Chondrocyte (in vitro differentiated cells): ENCODE results near the gene PSD4. TPM values are rescaled to one million over a fixed set of nuclear protein-coding genes. Genes with fewer than 3 reads are reported as not detected.

ENCODE experiments used
- DNase-seq: peaks from one replicate; pipeline ENCODE4 v3.0.0; 2021; ENCODE audit warnings: mixed read lengths, low spot score
- H3K27ac Mint-ChIP-seq: one replicate; pipeline ENCODE4 v1.8.0; 2021; ENCODE audit warnings: mild to moderate bottlenecking, moderate library complexity, mixed read lengths; ENCODE audit not compliant: unreplicated experiment
- H3K27me3 Mint-ChIP-seq: 2 replicates; pipeline ENCODE4 v1.8.0; 2021; ENCODE audit warnings: low read depth, mixed read lengths
- H3K36me3 Mint-ChIP-seq: 2 replicates; pipeline ENCODE4 v1.8.0; 2021; ENCODE audit warnings: low read depth, mixed read lengths
- H3K4me1 Mint-ChIP-seq: 2 replicates; pipeline ENCODE4 v1.8.0; 2021; ENCODE audit warnings: low read depth, mild to moderate bottlenecking, mixed read lengths
- H3K4me3 Mint-ChIP-seq: one replicate; pipeline ENCODE4 v1.8.0; 2021; ENCODE audit warnings: mild to moderate bottlenecking, moderate library complexity, mixed read lengths; ENCODE audit not compliant: unreplicated experiment
- H3K9me3 Mint-ChIP-seq: 2 replicates; pipeline ENCODE4 v1.8.0; 2021; ENCODE audit warnings: low read depth, mixed read lengths
- CTCF ChIP-seq: fragments of 200-600 bp; sonication (generic); IDR thresholded peaks from 2 replicates; pipeline ENCODE4 v1.5.0; 2021; ENCODE audit warnings: antibody characterized with exemption, mild to moderate bottlenecking, moderate library complexity
- total RNA-seq: library from RNA; stranded (reverse); gene quantifications from 3 replicates; pipeline ENCODE4 v1.2.1, GENCODE V29; 2021

PSD4 gene
- total RNA-seq, 1 donor from 2014 or later: 5.5 TPM

GRCh38 chr2:113203901-113204519 lies 30.2 kb downstream of the PSD4 start:
- Mint-ChIP-seq H3K36me3 (no peaks in the 10 kb centered on the region), H3K27ac (peak overlapping the region; percentile 17), H3K9me3 (no peaks in the 10 kb centered on the region), H3K4me1 (peaks cover 24% of the 10 kb centered on the region), H3K27me3 (no peaks in the 10 kb centered on the region), H3K4me3 (no peak overlapping the region)
- no peak for DNase-seq
- peak; percentile 94 for TF ChIP-seq CTCF

- TF ChIP-seq CTCF: no peak
- Mint-ChIP-seq H3K4me3 (no peak overlapping the region), H3K4me1 (peaks cover 33% of the 10 kb centered on the region), H3K36me3 (no peaks in the 10 kb centered on the region), H3K9me3 (no peaks in the 10 kb centered on the region), H3K27ac (no peak overlapping the region), H3K27me3 (no peaks in the 10 kb centered on the region)
- DNase-seq: no peak
Measured at GRCh38 chr2:113206251-113206650, 32.5 kb downstream of the PSD4 start.

- no peak for DNase-seq
- Mint-ChIP-seq H3K4me3 (no peak overlapping the region), H3K36me3 (no peaks in the 10 kb centered on the region), H3K4me1 (peaks cover 40% of the 10 kb centered on the region), H3K27ac (no peak overlapping the region), H3K27me3 (no peaks in the 10 kb centered on the region), H3K9me3 (no peaks in the 10 kb centered on the region)
- no peak for TF ChIP-seq CTCF
Measured at GRCh38 chr2:113207021-113207420, 33.2 kb downstream of the PSD4 start.

- Mint-ChIP-seq H3K27ac (no peak overlapping the region), H3K36me3 (no peaks in the 10 kb centered on the region), H3K4me3 (no peak overlapping the region), H3K4me1 (peaks cover 47% of the 10 kb centered on the region), H3K27me3 (no peaks in the 10 kb centered on the region), H3K9me3 (no peaks in the 10 kb centered on the region)
- DNase-seq: no peak
- no peak for TF ChIP-seq CTCF
Measured at GRCh38 chr2:113208396-113208795, 34.6 kb downstream of the PSD4 start.

GRCh38 chr2:113209011-113209645 lies 35.4 kb downstream of the PSD4 start:
- H3K27me3 Mint-ChIP-seq: no peaks in the 10 kb centered on the region
- DNase-seq: no peak
- H3K4me3 Mint-ChIP-seq: no peak overlapping the region
- peaks cover 42% of the 10 kb centered on the region for H3K4me1 Mint-ChIP-seq
- peak overlapping the region; percentile 19 for H3K27ac Mint-ChIP-seq
- no peak for TF ChIP-seq CTCF
- H3K9me3 Mint-ChIP-seq: no peaks in the 10 kb centered on the region
- H3K36me3 Mint-ChIP-seq: no peaks in the 10 kb centered on the region
